HepG2 (cell line): Measurements from ENCODE around the gene EXOC6B. TPM values are rescaled to one million over a fixed set of nuclear protein-coding genes. Genes with fewer than 3 reads are reported as not detected.
A peak's percentile ranks its signal among the peaks of the same experiment; 100 is the strongest.

ENCODE experiments used
- JDP2 ChIP-seq: sonication (generic); formaldehyde crosslinking; IDR thresholded peaks from 2 replicates; pipeline ENCODE4 v1.8.1; 2022; ENCODE audit warnings: missing genetic modification reagents, borderline replicate concordance
- KDM1A ChIP-seq: IDR thresholded peaks from 2 replicates; pipeline ENCODE4 v1.6.1; 2016; ENCODE audit warnings: missing compliant biosample characterization
- MAFG ChIP-seq: sonication (generic); formaldehyde crosslinking; IDR thresholded peaks from 2 replicates; pipeline ENCODE4 v1.5.1; 2020; ENCODE audit warnings: mild to moderate bottlenecking, missing genetic modification reagents
- PHF5A ChIP-seq: IDR thresholded peaks from one replicate; pipeline ENCODE4 v1.6.1; 2018; ENCODE audit warnings: low read depth, missing genetic modification reagents; ENCODE audit not compliant: unreplicated experiment
- RORA ChIP-seq: sonication (generic); formaldehyde crosslinking; IDR thresholded peaks from 2 replicates; pipeline ENCODE4 v1.5.0; 2020; ENCODE audit warnings: mild to moderate bottlenecking, missing genetic modification reagents, moderate library complexity
- TARDBP ChIP-seq: sonication (generic); formaldehyde crosslinking; IDR thresholded peaks from 2 replicates; pipeline ENCODE4 v1.8.0; 2022; ENCODE audit warnings: mild to moderate bottlenecking, missing genetic modification reagents
- TMF1 ChIP-seq: sonication (generic); formaldehyde crosslinking; IDR thresholded peaks from 2 replicates; pipeline ENCODE4 v1.8.1; 2022; ENCODE audit warnings: low read depth, missing genetic modification reagents
- ZFY ChIP-seq: sonication (generic); formaldehyde crosslinking; IDR thresholded peaks from 2 replicates; pipeline ENCODE4 v1.4.0; 2020; ENCODE audit warnings: missing genetic modification reagents
- ZNF10 ChIP-seq: sonication (generic); formaldehyde crosslinking; IDR thresholded peaks from 2 replicates; pipeline ENCODE4 v1.4.0; 2020; ENCODE audit warnings: mild to moderate bottlenecking, low read depth, missing genetic modification reagents, borderline replicate concordance
- ZNF354B ChIP-seq: sonication (generic); formaldehyde crosslinking; IDR thresholded peaks from 2 replicates; pipeline ENCODE4 v1.8.0; 2022; ENCODE audit warnings: mild to moderate bottlenecking, missing genetic modification reagents
- ZNF550 ChIP-seq: sonication (generic); formaldehyde crosslinking; IDR thresholded peaks from 2 replicates; pipeline ENCODE4 v1.4.0; 2020; ENCODE audit warnings: mild to moderate bottlenecking, missing genetic modification reagents, borderline replicate concordance
- ZXDC ChIP-seq: sonication (generic); formaldehyde crosslinking; IDR thresholded peaks from 2 replicates; pipeline ENCODE4 v1.5.0; 2020; ENCODE audit warnings: mild to moderate bottlenecking, missing genetic modification reagents
- polyA plus RNA-seq, 8 experiments: library from polyadenylated mRNA; depleted of rRNA in 3 of 8; stranded (reverse) in 7 of 8; unstranded in 1 of 8; fragments of >200 nt; fragmentation: Illumina TruSeq in 4 of 8; extraction: Trizol in 4 of 8; gene quantifications; 2 replicates each; pipeline versions ENCODE4 v1.2.1 to v1.2.3, GENCODE V29; 2011 to 2016; ENCODE audit warnings: low read depth in 4 of 8, missing spikeins in 1 of 8, mixed read lengths in 1 of 8; ENCODE audit not compliant: insufficient read depth in 1 of 8
- total RNA-seq, 5 experiments: library from RNA; depleted of rRNA; stranded (reverse); fragments of >200 nt; fragmentation: Illumina TruSeq; extraction: Trizol; gene quantifications; 2 replicates each; pipeline ENCODE4 v1.2.3, GENCODE V29; 2016; ENCODE audit warnings: low read depth in 1 of 5
- TF ChIP-seq, protein P1 (sequence below): sonication (generic); formaldehyde crosslinking; IDR thresholded peaks from 2 replicates; pipeline ENCODE4 v1.4.0; 2020; ENCODE audit warnings: missing genetic modification reagents

The EXOC6B gene
- total and polyA plus RNA-seq, 2 of the 13 experiments (the other 11 are each of a cell fraction or from before 2014, with no cell fraction given), result 9.1 to 15.9 TPM

DNA sequence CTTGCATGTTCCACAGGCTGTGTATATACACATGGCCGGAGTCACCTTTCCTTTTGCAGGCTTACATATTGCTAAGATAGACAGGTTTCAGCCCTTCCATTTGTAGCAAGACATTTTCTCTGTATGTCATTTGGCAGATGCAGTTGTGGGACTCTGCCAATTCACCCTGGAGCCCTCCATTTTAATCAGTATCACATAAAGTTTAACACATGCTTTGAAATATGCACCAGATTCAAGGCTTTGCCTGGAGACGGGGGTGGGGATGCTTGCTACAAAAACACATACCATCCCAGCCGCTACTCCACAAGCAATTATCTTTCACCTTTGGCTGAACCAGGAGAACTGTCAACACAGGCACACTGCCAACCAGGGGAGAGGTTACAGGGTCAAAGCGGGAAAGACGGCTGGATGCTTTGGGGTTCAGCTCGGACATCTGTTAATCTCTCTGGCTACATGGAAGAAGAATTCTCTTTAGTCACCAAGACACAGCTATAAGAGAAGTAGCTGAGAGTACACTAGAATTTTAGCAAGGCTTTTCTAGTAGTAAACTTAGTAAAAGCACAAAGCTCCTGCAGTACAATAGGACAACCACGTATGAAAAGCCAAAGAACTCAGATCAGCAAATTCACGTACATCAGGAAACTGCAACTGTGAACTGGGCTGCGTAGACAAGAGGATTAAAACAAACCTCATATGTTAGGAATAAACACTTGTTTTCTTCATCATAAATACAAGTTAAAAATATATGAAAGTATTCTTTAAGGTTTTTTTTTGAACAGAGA is 130.9 kb downstream of the EXOC6B start (continued):
- TF ChIP-seq, protein P1, sequence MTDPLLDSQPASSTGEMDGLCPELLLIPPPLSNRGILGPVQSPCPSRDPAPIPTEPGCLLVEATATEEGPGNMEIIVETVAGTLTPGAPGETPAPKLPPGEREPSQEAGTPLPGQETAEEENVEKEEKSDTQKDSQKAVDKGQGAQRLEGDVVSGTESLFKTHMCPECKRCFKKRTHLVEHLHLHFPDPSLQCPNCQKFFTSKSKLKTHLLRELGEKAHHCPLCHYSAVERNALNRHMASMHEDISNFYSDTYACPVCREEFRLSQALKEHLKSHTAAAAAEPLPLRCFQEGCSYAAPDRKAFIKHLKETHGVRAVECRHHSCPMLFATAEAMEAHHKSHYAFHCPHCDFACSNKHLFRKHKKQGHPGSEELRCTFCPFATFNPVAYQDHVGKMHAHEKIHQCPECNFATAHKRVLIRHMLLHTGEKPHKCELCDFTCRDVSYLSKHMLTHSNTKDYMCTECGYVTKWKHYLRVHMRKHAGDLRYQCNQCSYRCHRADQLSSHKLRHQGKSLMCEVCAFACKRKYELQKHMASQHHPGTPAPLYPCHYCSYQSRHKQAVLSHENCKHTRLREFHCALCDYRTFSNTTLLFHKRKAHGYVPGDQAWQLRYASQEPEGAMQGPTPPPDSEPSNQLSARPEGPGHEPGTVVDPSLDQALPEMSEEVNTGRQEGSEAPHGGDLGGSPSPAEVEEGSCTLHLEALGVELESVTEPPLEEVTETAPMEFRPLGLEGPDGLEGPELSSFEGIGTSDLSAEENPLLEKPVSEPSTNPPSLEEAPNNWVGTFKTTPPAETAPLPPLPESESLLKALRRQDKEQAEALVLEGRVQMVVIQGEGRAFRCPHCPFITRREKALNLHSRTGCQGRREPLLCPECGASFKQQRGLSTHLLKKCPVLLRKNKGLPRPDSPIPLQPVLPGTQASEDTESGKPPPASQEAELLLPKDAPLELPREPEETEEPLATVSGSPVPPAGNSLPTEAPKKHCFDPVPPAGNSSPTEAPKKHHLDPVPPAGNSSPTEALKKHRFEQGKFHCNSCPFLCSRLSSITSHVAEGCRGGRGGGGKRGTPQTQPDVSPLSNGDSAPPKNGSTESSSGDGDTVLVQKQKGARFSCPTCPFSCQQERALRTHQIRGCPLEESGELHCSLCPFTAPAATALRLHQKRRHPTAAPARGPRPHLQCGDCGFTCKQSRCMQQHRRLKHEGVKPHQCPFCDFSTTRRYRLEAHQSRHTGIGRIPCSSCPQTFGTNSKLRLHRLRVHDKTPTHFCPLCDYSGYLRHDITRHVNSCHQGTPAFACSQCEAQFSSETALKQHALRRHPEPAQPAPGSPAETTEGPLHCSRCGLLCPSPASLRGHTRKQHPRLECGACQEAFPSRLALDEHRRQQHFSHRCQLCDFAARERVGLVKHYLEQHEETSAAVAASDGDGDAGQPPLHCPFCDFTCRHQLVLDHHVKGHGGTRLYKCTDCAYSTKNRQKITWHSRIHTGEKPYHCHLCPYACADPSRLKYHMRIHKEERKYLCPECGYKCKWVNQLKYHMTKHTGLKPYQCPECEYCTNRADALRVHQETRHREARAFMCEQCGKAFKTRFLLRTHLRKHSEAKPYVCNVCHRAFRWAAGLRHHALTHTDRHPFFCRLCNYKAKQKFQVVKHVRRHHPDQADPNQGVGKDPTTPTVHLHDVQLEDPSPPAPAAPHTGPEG (CRISPR knock-in tag), result 0 out of 2 replicates have a peak, but pooled peaks have one; percentile 39
- TF ChIP-seq KDM1A, result peak; percentile 64; the same call in 1 of the 2 replicates
- TF ChIP-seq PHF5A (CRISPR knock-in tag), result peak; percentile 76
- TF ChIP-seq RORA (CRISPR knock-in tag), result no peak
- TF ChIP-seq MAFG (CRISPR knock-in tag), result no peak
- peak; percentile 94 for TF ChIP-seq TARDBP (CRISPR knock-in tag)
- TF ChIP-seq ZFY (CRISPR knock-in tag), result 0 out of 2 replicates have a peak, but pooled peaks have one; percentile 18
- no peak for TF ChIP-seq JDP2
- TF ChIP-seq ZXDC (CRISPR knock-in tag), result no peak
- no peak for TF ChIP-seq ZNF10 (CRISPR knock-in tag)
- 0 out of 2 replicates have a peak, but pooled peaks have one; percentile 39 for TF ChIP-seq TMF1 (CRISPR knock-in tag)
- no peak for TF ChIP-seq ZNF550 (CRISPR knock-in tag)
- TF ChIP-seq ZNF354B (CRISPR knock-in tag), result no peak
